Type B pancreatic cell (in vitro differentiated cells): ENCODE results near the gene RUNX1. TPM values are rescaled to one million over a fixed set of nuclear protein-coding genes. Genes with fewer than 3 reads are reported as not detected.

ENCODE experiments used
- DNase-seq: peaks from one replicate; pipeline ENCODE4 v3.0.0; 2021; ENCODE audit warnings: mixed read lengths; ENCODE audit not compliant: unreplicated experiment; ENCODE audit errors: extremely low spot score
- H3K27ac Mint-ChIP-seq: 2 replicates; pipeline ENCODE4 v1.8.0; 2021; ENCODE audit warnings: mild to moderate bottlenecking, mixed read lengths
- H3K27me3 Mint-ChIP-seq: 2 replicates; pipeline ENCODE4 v1.8.0; 2021; ENCODE audit warnings: mixed read lengths
- H3K36me3 Mint-ChIP-seq: 2 replicates; pipeline ENCODE4 v1.8.0; 2021; ENCODE audit warnings: mixed read lengths
- H3K4me1 Mint-ChIP-seq: one replicate; pipeline ENCODE4 v1.8.0; 2021; ENCODE audit warnings: mixed read lengths; ENCODE audit not compliant: unreplicated experiment
- H3K4me3 Mint-ChIP-seq: 2 replicates; pipeline ENCODE4 v1.8.0; 2021; ENCODE audit warnings: mild to moderate bottlenecking, mixed read lengths
- H3K9me3 Mint-ChIP-seq: 2 replicates; pipeline ENCODE4 v1.8.0; 2021; ENCODE audit warnings: mixed read lengths
- CTCF ChIP-seq: fragments of 200-600 bp; sonication (generic); conservative IDR thresholded peaks from 2 replicates; pipeline ENCODE4 v1.5.0; 2021; ENCODE audit warnings: antibody characterized with exemption, mild to moderate bottlenecking
- long read RNA-seq: library from polyadenylated mRNA; unstranded; transcript quantifications from one replicate; pipeline ENCODE4 v2.0.0, GENCODE V29; 2020
- total RNA-seq: library from RNA; stranded (reverse); gene quantifications from 2 replicates; pipeline ENCODE4 v1.2.1, GENCODE V29; 2021; ENCODE audit warnings: low replicate concordance

The RUNX1 gene
- total RNA-seq, result 11.9 and 14.2 TPM in 2 replicates
- long read RNA-seq, partial matches to known transcripts, result 1 of 4 reads
- long read RNA-seq, other reads (novel, unspliced or antisense), result 3 of 4 reads

DNA sequence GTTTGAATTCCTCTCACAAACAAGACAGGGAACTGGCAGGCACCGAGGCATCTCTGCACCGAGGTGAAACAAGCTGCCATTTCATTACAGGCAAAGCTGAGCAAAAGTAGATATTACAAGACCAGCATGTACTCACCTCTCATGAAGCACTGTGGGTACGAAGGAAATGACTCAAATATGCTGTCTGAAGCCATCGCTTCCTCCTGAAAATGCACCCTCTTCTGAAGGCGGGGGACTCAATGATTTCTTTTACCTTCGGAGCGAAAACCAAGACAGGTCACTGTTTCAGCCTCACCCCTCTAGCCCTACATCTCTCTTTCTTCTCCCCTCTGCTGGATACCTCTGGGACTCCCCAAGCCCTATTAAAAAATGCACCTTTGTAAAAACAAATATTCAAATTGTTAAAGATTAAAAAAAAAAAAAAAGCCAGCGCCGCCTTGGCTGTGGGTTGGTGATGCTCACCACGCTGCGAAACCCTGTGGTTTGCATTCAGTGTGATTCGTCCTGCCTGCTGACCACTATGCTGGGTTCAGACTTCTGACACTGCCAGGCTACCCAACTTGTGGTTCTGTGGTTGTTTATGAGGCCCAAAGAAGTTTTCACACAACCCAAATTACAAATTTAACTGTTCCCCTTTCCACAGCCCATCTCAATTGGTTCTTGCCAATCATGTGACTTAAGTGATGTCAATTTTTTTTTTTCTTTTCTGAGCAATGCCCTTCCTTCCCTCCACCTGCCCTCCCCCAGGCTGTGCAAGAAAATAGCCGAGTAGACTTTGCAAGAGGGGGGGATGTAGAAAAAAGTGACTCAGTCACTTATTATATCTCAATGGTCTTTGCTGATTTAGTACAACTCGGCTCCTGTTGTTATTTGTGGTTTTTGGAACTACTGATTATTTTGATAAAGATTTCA lies at the start of gene RUNX1:
TSS of gene RUNX1 (minus strand) at position 597 of the 912 bp plus-strand sequence.
- Mint-ChIP-seq H3K4me3 (no peak within 1 kb of the TSS), H3K9me3 (no peaks in the 10 kb centered on the region), H3K27me3 (peaks cover 13% of the 10 kb centered on the region), H3K4me1 (peaks cover 38% of the 10 kb centered on the region), H3K36me3 (no peaks in the 10 kb centered on the region), H3K27ac (no peak within 1 kb of the TSS)
- TF ChIP-seq CTCF, result no peak
- DNase-seq, result no peak

DNA sequence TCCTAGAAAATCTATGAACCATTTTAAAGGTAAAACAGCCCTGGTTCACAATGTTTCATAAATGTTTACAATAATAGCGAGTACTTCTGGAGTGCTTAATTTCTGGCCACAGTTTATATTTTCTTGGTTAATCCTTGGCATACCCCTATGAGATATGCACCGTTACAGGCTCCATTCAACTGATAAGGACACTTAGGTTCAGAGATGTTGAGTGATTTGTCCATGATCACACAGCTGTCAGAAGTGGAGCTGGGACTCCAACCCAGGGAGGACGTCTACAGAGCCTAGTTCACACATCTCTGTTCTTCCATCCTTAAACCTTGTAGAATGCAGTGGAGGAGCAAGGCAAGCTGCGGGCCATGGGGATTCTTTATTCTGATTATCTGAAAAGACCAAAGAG lies 48.4 kb upstream of the RUNX1 start:
- DNase-seq, result no peak
- Mint-ChIP-seq H3K36me3 (no peaks in the 10 kb centered on the region), H3K9me3 (peaks cover 7% of the 10 kb centered on the region), H3K4me1 (no peaks in the 10 kb centered on the region), H3K27me3 (no peaks in the 10 kb centered on the region), H3K4me3 (no peak overlapping the region), H3K27ac (no peak overlapping the region)
- TF ChIP-seq CTCF, result no peak

- Mint-ChIP-seq H3K27me3 (no peaks in the 10 kb centered on the region), H3K4me3 (no peak overlapping the region), H3K27ac (no peak overlapping the region), H3K36me3 (no peaks in the 10 kb centered on the region), H3K4me1 (no peaks in the 10 kb centered on the region), H3K9me3 (peaks cover 7% of the 10 kb centered on the region)
- DNase-seq, result no peak
- TF ChIP-seq CTCF, result no peak
Observed at GRCh38 chr21:35096959-35097358, 47.9 kb upstream of the RUNX1 start.

- Mint-ChIP-seq H3K27ac (no peak overlapping the region), H3K4me1 (no peaks in the 10 kb centered on the region), H3K4me3 (no peak overlapping the region), H3K36me3 (no peaks in the 10 kb centered on the region), H3K27me3 (no peaks in the 10 kb centered on the region), H3K9me3 (peaks cover 7% of the 10 kb centered on the region)
- DNase-seq, result no peak
- no peak for TF ChIP-seq CTCF
Observed at GRCh38 chr21:35095859-35096291, 46.8 kb upstream of the RUNX1 start.

- Mint-ChIP-seq H3K27ac (no peak overlapping the region), H3K9me3 (peaks cover 7% of the 10 kb centered on the region), H3K27me3 (no peaks in the 10 kb centered on the region), H3K4me3 (no peak overlapping the region), H3K36me3 (no peaks in the 10 kb centered on the region), H3K4me1 (no peaks in the 10 kb centered on the region)
- no peak for DNase-seq
- no peak for TF ChIP-seq CTCF
Observed at GRCh38 chr21:35093514-35093913, 44.4 kb upstream of the RUNX1 start.
